Putamen (tissue), 1 donor: ENCODE data around the gene C19orf12.

Source experiments
- DNase-seq: peaks from one replicate; pipeline ENCODE4 v3.0.0-alpha.2; 2016; ENCODE audit warnings: low spot score

C19orf12 gene

GRCh38 chr19:29697523-29698261, 17.4 kb downstream of the C19orf12 start:
- no peak for DNase-seq

GRCh38 chr19:29696565-29696846, 18.6 kb downstream of the C19orf12 start:
- DNase-seq = no peak

GRCh38 chr19:29695765-29696564, 19.1 kb downstream of the C19orf12 start:
- no peak for DNase-seq

- peak; percentile 89 for DNase-seq
Measured at GRCh38 chr19:29694669-29695627, 20.1 kb downstream of the C19orf12 start.

- no peak for DNase-seq
Measured at GRCh38 chr19:29694161-29694560, 20.9 kb downstream of the C19orf12 start.

- no peak for DNase-seq
Measured at GRCh38 chr19:29690842-29691241, 24.2 kb downstream of the C19orf12 start.

- no peak for DNase-seq
Measured at GRCh38 chr19:29687897-29688728, 26.9 kb downstream of the C19orf12 start.

- no peak for DNase-seq
Measured at GRCh38 chr19:29687244-29687896, 27.7 kb downstream of the C19orf12 start.

- DNase-seq = no peak
Measured at GRCh38 chr19:29686285-29686805, 28.7 kb downstream of the C19orf12 start.

GRCh38 chr19:29685326-29685725, 29.7 kb downstream of the C19orf12 start:
- DNase-seq = no peak

GRCh38 chr19:29683009-29683408, 32.1 kb downstream of the C19orf12 start:
- peak; percentile 92 for DNase-seq

GRCh38 chr19:29682236-29682895, 32.7 kb downstream of the C19orf12 start:
- no peak for DNase-seq

- no peak for DNase-seq
Measured at GRCh38 chr19:29681422-29682235, 33.4 kb downstream of the C19orf12 start.

- no peak for DNase-seq
Measured at GRCh38 chr19:29680937-29681336, 34.1 kb downstream of the C19orf12 start.

- no peak for DNase-seq
Measured at GRCh38 chr19:29680447-29680846, 34.6 kb downstream of the C19orf12 start.

GRCh38 chr19:29679598-29680210, 35.4 kb downstream of the C19orf12 start:
- DNase-seq = no peak

GRCh38 chr19:29678484-29679106, 36.5 kb downstream of the C19orf12 start:
- DNase-seq = no peak
